Type B pancreatic cell (in vitro differentiated cells): Measurements from ENCODE around the gene WFIKKN2. TPM values are rescaled to one million over a fixed set of nuclear protein-coding genes. Genes with fewer than 3 reads are reported as not detected.
A peak's percentile ranks its signal among the peaks of the same experiment; 100 is the strongest.

Experiments
- DNase-seq: peaks from one replicate; pipeline ENCODE4 v3.0.0; 2021; ENCODE audit warnings: mixed read lengths; ENCODE audit not compliant: unreplicated experiment; ENCODE audit errors: extremely low spot score
- H3K27ac Mint-ChIP-seq: 2 replicates; pipeline ENCODE4 v1.8.0; 2021; ENCODE audit warnings: mild to moderate bottlenecking, mixed read lengths
- H3K27me3 Mint-ChIP-seq: 2 replicates; pipeline ENCODE4 v1.8.0; 2021; ENCODE audit warnings: mixed read lengths
- H3K36me3 Mint-ChIP-seq: 2 replicates; pipeline ENCODE4 v1.8.0; 2021; ENCODE audit warnings: mixed read lengths
- H3K4me1 Mint-ChIP-seq: one replicate; pipeline ENCODE4 v1.8.0; 2021; ENCODE audit warnings: mixed read lengths; ENCODE audit not compliant: unreplicated experiment
- H3K4me3 Mint-ChIP-seq: 2 replicates; pipeline ENCODE4 v1.8.0; 2021; ENCODE audit warnings: mild to moderate bottlenecking, mixed read lengths
- H3K9me3 Mint-ChIP-seq: 2 replicates; pipeline ENCODE4 v1.8.0; 2021; ENCODE audit warnings: mixed read lengths
- total RNA-seq: library from RNA; stranded (reverse); gene quantifications from 2 replicates; pipeline ENCODE4 v1.2.1, GENCODE V29; 2021; ENCODE audit warnings: low replicate concordance
- TF ChIP-seq, protein P1 (sequence below): fragments of 200-600 bp; sonication (generic); conservative IDR thresholded peaks from 2 replicates; pipeline ENCODE4 v1.5.0; 2021; ENCODE audit warnings: antibody characterized with exemption, mild to moderate bottlenecking

The WFIKKN2 gene
- total RNA-seq, 1 donor from 2014 or later, result 1.7 TPM

DNA sequence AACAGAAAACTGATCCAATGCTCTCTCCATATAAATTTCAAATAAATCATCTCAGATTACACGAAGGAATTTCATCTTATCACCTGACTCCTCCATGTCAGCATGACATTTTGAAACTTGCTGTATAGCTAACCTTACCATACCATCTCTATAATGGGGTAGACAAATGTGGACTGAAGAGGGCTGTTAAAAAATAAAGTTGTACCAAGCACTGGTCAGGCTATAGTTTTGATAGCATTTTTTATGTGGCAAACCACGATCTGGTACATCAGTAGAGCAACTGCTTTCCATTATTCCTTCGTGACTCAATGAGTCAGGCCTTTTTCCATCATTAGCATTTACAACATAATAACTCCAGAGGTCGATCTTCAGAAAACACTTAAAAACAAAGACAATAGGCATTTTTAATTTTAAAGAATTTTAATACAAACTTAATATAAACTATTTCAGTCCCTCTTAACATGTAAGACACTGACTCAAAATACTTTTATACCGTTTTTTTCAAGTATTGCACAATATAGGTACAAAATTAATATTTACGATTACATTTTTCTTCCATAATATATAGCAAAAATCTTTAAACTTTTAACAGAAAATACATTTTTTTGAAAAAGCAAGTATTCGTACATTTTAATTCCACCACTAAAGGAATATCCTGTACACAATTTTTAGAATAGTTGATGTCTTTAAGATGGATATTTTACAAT is 26.6 kb downstream of the WFIKKN2 start:
- Mint-ChIP-seq H3K9me3 (no peaks in the 10 kb centered on the region), H3K27me3 (no peaks in the 10 kb centered on the region), H3K27ac (peak overlapping the region; percentile 9), H3K4me1 (peaks cover 29% of the 10 kb centered on the region), H3K4me3 (peak overlapping the region; percentile 74), H3K36me3 (peaks cover 20% of the 10 kb centered on the region)
- TF ChIP-seq, protein P1, sequence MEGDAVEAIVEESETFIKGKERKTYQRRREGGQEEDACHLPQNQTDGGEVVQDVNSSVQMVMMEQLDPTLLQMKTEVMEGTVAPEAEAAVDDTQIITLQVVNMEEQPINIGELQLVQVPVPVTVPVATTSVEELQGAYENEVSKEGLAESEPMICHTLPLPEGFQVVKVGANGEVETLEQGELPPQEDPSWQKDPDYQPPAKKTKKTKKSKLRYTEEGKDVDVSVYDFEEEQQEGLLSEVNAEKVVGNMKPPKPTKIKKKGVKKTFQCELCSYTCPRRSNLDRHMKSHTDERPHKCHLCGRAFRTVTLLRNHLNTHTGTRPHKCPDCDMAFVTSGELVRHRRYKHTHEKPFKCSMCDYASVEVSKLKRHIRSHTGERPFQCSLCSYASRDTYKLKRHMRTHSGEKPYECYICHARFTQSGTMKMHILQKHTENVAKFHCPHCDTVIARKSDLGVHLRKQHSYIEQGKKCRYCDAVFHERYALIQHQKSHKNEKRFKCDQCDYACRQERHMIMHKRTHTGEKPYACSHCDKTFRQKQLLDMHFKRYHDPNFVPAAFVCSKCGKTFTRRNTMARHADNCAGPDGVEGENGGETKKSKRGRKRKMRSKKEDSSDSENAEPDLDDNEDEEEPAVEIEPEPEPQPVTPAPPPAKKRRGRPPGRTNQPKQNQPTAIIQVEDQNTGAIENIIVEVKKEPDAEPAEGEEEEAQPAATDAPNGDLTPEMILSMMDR, result no peak
- DNase-seq, result no peak

DNA sequence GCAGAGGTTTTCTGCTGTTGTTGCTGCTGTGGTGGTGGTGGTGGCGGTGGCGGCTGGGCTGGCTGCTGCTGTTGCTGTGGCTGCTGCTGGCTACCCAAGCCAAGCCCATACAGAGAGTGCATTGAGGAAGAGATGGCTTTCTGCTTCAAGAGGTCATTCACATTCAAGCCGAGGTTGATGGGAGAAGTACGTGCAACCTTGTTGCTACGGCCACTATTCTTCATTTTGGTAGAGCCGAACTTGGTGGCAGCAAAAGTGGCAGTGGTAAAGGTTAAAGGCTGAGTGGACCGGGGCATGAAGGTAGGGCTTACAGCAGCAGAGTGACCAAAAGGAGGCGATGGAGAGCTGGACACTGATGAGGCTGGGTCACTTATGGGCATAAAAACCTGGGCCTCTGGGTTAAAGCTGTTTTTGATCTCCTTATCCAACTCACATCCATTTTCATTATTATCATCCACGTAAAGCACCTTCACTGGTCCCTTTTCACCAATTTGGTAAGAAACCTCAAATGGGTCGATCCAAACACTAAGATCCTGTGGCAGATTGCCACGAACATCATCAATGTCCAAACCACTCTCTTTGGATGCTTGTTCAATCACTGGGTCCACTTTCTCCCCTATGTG is 27.9 kb downstream of the WFIKKN2 start:
- Mint-ChIP-seq H3K27ac (peak overlapping the region; percentile 99), H3K9me3 (no peaks in the 10 kb centered on the region), H3K4me3 (peak overlapping the region; percentile 99), H3K36me3 (peaks cover 20% of the 10 kb centered on the region), H3K27me3 (peaks cover 3% of the 10 kb centered on the region), H3K4me1 (peaks cover 37% of the 10 kb centered on the region)
- TF ChIP-seq, protein P1, result peak; percentile 74
- peak; percentile 53 for DNase-seq

DNA sequence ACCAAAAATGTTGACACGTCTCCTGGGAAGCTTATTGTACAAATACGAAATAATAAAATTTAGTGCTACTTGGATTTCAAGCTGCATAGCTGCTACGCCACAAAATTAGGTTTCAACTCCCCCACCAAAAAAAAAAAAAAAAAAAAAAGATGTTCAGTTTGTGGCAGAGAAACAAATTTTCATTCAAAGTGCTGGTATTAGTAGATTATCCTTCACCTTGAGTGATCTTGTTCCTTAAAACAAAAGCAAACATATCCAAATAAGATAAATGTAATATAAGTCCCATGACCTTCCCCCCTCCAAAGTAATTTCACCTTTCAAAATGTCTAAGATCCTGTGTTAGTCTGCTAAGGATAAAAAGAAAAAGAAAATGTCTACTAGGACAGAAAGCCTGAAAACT is 28.5 kb downstream of the WFIKKN2 start:
- Mint-ChIP-seq H3K36me3 (peaks cover 20% of the 10 kb centered on the region), H3K9me3 (no peaks in the 10 kb centered on the region), H3K4me3 (peak overlapping the region; percentile 99), H3K27ac (peak overlapping the region; percentile 99), H3K27me3 (peaks cover 3% of the 10 kb centered on the region), H3K4me1 (peaks cover 41% of the 10 kb centered on the region)
- no peak for DNase-seq
- TF ChIP-seq, protein P1, result no peak

DNA sequence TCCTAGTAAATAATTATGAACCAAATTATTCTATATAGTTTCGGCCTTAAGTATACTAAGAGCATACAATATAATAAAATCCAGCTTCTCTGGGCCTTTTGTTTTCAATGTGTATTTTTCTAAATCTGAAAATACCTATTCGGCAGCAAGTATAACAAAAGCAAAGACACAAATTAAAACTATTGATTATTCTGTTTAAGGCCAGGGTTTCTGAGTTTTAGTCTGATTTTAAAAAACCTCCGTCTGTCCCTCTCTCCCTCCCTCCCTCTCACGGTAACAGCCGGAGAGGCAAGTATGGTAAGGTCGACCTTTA is 29.3 kb downstream of the WFIKKN2 start:
- no peak for DNase-seq
- TF ChIP-seq, protein P1, result no peak
- peaks cover 41% of the 10 kb centered on the region for H3K4me1 Mint-ChIP-seq
- H3K27ac Mint-ChIP-seq, result peak overlapping the region; percentile 99
- peaks cover 20% of the 10 kb centered on the region for H3K36me3 Mint-ChIP-seq
- no peaks in the 10 kb centered on the region for H3K9me3 Mint-ChIP-seq
- peaks cover 3% of the 10 kb centered on the region for H3K27me3 Mint-ChIP-seq
- peak overlapping the region; percentile 99 for H3K4me3 Mint-ChIP-seq

DNA sequence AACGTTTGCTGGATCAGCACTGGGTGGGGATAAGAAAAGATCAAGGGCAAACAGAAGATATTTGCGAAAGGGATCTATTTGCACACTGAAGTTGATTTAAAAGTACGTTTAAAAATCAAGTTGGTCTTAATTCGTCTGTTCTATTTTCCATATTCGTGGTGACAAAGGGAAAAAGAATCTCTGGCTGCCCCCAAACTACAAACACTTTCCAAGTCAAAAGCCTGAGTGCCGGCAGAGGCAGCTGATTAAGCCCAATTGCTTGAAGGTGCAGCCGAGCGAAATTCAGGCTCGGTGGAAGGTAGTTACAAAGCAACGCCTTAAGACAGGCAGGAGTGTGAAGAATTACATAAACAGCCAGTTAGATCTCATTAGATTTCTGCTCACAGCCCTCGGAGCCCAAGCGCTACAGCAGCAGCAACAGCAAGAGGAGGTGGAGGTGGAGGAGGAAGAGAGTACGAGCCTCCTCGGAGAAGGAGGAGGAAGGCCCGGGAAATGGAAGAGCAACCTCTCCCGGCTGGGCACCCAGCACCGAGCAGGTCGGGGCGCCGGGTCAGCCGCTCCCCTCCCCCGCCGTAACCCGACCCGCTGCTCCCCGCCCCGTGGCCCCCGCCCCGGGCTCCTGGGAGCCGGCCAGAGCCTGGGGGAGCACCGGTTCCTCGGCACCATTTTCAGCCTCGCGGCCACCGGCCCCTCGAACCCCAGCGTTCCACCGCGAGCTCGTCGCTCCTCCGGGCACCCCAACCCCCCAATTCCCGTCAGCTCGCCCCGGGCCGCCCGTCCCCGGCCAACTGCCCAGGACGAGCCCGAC is 29.9 kb downstream of the WFIKKN2 start:
- H3K27me3 Mint-ChIP-seq, result peaks cover 3% of the 10 kb centered on the region
- TF ChIP-seq, protein P1, result peak; percentile 40
- H3K36me3 Mint-ChIP-seq, result peaks cover 20% of the 10 kb centered on the region
- peak; percentile 72 for DNase-seq
- H3K4me1 Mint-ChIP-seq, result peaks cover 41% of the 10 kb centered on the region
- H3K9me3 Mint-ChIP-seq, result no peaks in the 10 kb centered on the region
- H3K27ac Mint-ChIP-seq, result peak overlapping the region; percentile 99
- H3K4me3 Mint-ChIP-seq, result peak overlapping the region; percentile 99
